ENCODE results near the gene NPAS1.
"Not testable (repeated sequence)": the region's sequence is repeated elsewhere in the genome, so short reads cannot be mapped to it uniquely, and the experiment has no call there.

DNA sequence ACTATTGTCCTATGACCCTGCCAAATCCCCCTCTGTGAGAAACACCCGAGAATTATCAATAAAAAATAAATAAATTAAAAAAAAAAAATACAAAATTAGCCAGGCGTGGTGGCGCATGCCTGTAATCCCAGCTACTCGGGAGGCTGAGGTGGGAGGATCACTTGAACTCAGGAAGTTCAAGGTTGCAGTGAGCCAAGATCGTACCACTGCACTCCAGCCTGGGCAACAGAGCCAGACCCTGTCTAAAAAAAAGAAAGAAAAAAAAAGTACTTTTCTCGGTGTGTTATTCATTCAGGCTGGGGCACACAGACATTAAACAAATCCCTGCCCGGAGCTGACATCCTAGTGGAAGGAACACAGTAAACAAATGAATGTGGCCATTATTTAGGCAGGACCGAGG, 9.1 kb upstream of the NPAS1 start:
- not testable (repeated sequence) for TF ChIP-seq CTCF (IDR thresholded peaks at IDR 0.05; ENCODE audit: low read depth, low read length); EZH2phosphoT487 (IDR thresholded peaks at IDR 0.05; ENCODE audit: low read depth)

Measured in OCI-LY3 (cell line).